Stimulated activated CD4-positive, alpha-beta T cell treated with anti-CD3 and anti-CD28 coated beads, Interleukin-4, amount 100 ng/mL, for 4 hours (primary cell): ENCODE results near the gene PRR5L.
"Not testable (repeated sequence)": the region's sequence is repeated elsewhere in the genome, so short reads cannot be mapped to it uniquely, and the experiment has no call there.

Experiments
- DNase-seq, 2 experiments: peaks; one replicate each; pipeline ENCODE4 v3.0.0-alpha.2; 2020

The PRR5L gene

GRCh38 chr11:36469881-36470802 is 174.1 kb downstream of the PRR5L start:
- DNase-seq, result no peak

- DNase-seq, result no peak
Observed at GRCh38 chr11:36471577-36471976, 175.5 kb downstream of the PRR5L start.

GRCh38 chr11:36475192-36475591 is 179.1 kb downstream of the PRR5L start:
- no peak for DNase-seq

- no peak for DNase-seq
Observed at GRCh38 chr11:36478700-36479329, 182.7 kb downstream of the PRR5L start.

- DNase-seq, result no peak
Observed at GRCh38 chr11:36480833-36481232, 184.7 kb downstream of the PRR5L start.

GRCh38 chr11:36483042-36483441 is 187.0 kb downstream of the PRR5L start:
- DNase-seq, result not testable (repeated sequence)

- no peak for DNase-seq
Observed at GRCh38 chr11:36485298-36486002, 189.4 kb downstream of the PRR5L start.

GRCh38 chr11:36487619-36488018 is 191.5 kb downstream of the PRR5L start:
- DNase-seq, result no peak

- no peak for DNase-seq
Observed at GRCh38 chr11:36488096-36488495, 192.0 kb downstream of the PRR5L start.

GRCh38 chr11:36490026-36490806 is 194.1 kb downstream of the PRR5L start:
- DNase-seq, result no peak

GRCh38 chr11:36492724-36493304 is 196.7 kb downstream of the PRR5L start:
- peak in 1 of 2 experiments; percentile 5 for DNase-seq

GRCh38 chr11:36493332-36493731 is 197.2 kb downstream of the PRR5L start:
- no peak for DNase-seq

- no peak for DNase-seq
Observed at GRCh38 chr11:36498721-36499120, 202.6 kb downstream of the PRR5L start.

- no peak for DNase-seq
Observed at GRCh38 chr11:36499315-36499714, 203.2 kb downstream of the PRR5L start.

GRCh38 chr11:36500315-36500721 is 204.2 kb downstream of the PRR5L start:
- no peak for DNase-seq

GRCh38 chr11:36501236-36501635 is 205.1 kb downstream of the PRR5L start:
- DNase-seq, result no peak

- DNase-seq, result no peak
Observed at GRCh38 chr11:36507824-36508489, 211.9 kb downstream of the PRR5L start.

GRCh38 chr11:36508743-36509142 is 212.7 kb downstream of the PRR5L start:
- no peak for DNase-seq

GRCh38 chr11:36509201-36509639 is 213.1 kb downstream of the PRR5L start:
- peak; percentile 9 to 47 for DNase-seq

- DNase-seq, result peak; percentile 79 to 92
Observed at GRCh38 chr11:36509694-36510593, 213.9 kb downstream of the PRR5L start, which contains the start of gene TRAF6. TRAF6 (minus strand) TSS chr11:36510272; CDS start chr11:36501515, 8,757 bp downstream.

GRCh38 chr11:36510594-36510942 is 214.5 kb downstream of the PRR5L start:
- no peak for DNase-seq
